Activated naive CD4-positive, alpha-beta T cell treated with anti-CD3 and anti-CD28 coated beads, Interleukin-2, amount 50 U/mL, for 24 hours (primary cell): Measurements from ENCODE around the gene SECISBP2.
"Not testable (repeated sequence)": the region's sequence is repeated elsewhere in the genome, so short reads cannot be mapped to it uniquely, and the experiment has no call there.

Experiments
- H3K27ac Mint-ChIP-seq: one replicate; pipeline ENCODE4 v1.8.0; 2021; ENCODE audit warnings: mild to moderate bottlenecking, mixed read lengths
- H3K27me3 Mint-ChIP-seq: one replicate; pipeline ENCODE4 v1.8.0; 2021; ENCODE audit warnings: mixed read lengths
- H3K36me3 Mint-ChIP-seq: one replicate; pipeline ENCODE4 v1.8.0; 2021; ENCODE audit warnings: mixed read lengths
- H3K4me1 Mint-ChIP-seq: one replicate; pipeline ENCODE4 v1.8.0; 2021; ENCODE audit warnings: mixed read lengths
- H3K4me3 Mint-ChIP-seq: one replicate; pipeline ENCODE4 v1.8.0; 2021; ENCODE audit warnings: mild to moderate bottlenecking, mixed read lengths
- H3K9me3 Mint-ChIP-seq: one replicate; pipeline ENCODE4 v1.8.0; 2021; ENCODE audit warnings: mixed read lengths

SECISBP2 gene

DNA sequence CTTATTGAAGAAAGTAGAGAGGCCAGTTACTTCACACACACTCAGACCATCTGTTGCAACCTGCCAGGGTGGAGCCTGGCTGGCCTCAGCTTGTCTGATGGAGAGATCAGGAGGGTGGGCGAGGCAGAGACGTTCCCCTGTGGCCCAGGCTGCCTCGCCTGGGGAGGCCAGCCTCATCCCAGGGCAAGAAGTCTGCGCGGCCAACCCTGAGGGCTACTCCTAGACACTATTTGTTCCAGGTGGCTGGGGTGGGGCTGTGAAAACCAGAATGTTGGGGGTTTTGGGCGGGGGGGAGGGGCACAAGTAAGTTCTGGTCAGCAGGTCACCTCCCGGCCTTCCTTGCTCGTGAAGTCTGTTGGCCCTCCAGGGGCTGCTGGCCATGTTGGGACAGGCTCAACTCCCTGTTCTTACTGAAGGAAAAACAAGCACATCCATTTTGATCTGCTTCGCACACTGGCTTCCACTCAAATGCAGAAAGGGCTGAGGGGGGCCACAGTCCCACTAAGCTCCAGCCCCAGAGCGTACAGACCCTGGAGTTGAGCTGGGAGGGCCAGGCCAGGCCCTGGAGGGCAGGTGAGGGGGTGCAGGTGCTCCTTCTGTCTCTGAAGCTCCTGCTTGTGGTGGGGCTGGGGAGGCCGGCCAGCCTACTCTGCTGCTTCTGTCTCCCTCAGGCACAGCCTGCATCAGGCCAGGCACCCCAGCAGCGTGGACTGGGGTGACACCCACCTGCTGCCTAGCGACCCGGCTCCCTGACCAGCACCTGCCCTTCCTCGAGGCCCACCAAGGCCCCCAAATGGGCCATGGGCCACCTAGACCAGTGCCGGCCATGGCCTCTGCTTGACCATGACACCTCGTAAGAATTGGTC lies 46.6 kb downstream of the SECISBP2 start:
- H3K27me3 Mint-ChIP-seq = no peaks in the 10 kb centered on the region
- H3K9me3 Mint-ChIP-seq = no peaks in the 10 kb centered on the region
- H3K4me3 Mint-ChIP-seq = no peak overlapping the region
- no peak overlapping the region for H3K27ac Mint-ChIP-seq
- peaks cover 10% of the 10 kb centered on the region for H3K36me3 Mint-ChIP-seq
- H3K4me1 Mint-ChIP-seq = peaks cover 22% of the 10 kb centered on the region

DNA sequence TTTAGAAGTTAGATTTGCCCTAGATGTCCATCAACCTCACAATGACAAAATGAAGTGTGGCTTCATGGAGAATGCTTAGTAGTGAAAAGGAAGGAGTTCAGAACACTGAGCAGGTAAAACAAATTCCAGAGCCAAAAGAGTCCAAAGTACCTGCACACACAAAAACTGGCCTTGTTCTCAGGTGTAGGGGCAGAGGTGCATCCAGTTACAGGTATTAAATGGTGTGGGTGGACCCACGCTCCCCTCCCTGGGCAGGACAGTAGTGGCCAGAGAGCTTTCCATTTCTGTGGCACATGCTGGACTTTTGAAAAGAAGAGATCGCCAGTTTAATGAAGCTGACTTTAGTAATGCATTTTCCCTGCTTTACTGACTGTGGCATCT lies 47.2 kb downstream of the SECISBP2 start:
- no peak overlapping the region for H3K27ac Mint-ChIP-seq
- no peaks in the 10 kb centered on the region for H3K9me3 Mint-ChIP-seq
- peaks cover 8% of the 10 kb centered on the region for H3K36me3 Mint-ChIP-seq
- H3K27me3 Mint-ChIP-seq = no peaks in the 10 kb centered on the region
- peaks cover 22% of the 10 kb centered on the region for H3K4me1 Mint-ChIP-seq
- H3K4me3 Mint-ChIP-seq = no peak overlapping the region

DNA sequence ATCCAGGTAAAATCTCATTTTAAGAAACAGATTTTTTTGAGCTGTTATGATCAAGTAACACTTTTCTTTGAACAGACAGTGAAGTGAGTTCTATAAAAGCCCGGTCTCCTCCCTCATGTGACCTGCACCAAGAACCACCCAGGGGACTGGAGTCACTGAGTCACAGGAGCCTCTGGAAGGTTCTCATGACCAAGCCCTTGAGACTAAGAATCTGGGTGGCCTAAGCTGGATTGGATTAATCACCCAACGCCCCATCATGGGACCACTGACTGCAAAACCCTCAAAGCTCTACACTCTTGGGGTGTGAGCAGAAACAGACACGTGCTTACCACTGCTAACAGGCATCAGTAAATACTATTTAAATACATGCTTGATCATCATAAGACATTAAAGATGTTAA lies 48.4 kb downstream of the SECISBP2 start:
- no peaks in the 10 kb centered on the region for H3K36me3 Mint-ChIP-seq
- H3K4me1 Mint-ChIP-seq = peaks cover 17% of the 10 kb centered on the region
- no peaks in the 10 kb centered on the region for H3K27me3 Mint-ChIP-seq
- H3K27ac Mint-ChIP-seq = peak overlapping the region; percentile 68
- no peak overlapping the region for H3K4me3 Mint-ChIP-seq
- no peaks in the 10 kb centered on the region for H3K9me3 Mint-ChIP-seq

DNA sequence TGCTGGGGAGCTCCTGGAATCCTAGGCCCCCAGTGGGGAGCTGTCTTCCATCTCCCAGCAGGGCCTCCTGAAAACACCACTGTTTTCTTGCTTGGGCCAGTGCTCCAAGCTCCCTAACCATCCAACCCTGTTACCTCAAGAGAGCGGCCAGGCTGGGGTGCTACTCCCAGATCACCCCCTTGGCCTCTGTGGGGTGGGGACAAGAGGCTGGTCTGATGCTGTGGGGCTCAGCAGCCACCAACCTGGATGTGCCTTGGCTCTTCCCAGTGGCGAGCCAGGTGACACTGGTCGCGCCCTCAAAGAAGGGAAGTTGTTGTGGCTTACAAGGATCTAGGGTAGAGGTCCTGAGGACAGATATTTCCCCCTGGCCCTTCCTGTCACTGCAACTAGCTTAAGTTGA lies 49.0 kb downstream of the SECISBP2 start:
- H3K27me3 Mint-ChIP-seq = no peaks in the 10 kb centered on the region
- peak overlapping the region; percentile 68 for H3K27ac Mint-ChIP-seq

DNA sequence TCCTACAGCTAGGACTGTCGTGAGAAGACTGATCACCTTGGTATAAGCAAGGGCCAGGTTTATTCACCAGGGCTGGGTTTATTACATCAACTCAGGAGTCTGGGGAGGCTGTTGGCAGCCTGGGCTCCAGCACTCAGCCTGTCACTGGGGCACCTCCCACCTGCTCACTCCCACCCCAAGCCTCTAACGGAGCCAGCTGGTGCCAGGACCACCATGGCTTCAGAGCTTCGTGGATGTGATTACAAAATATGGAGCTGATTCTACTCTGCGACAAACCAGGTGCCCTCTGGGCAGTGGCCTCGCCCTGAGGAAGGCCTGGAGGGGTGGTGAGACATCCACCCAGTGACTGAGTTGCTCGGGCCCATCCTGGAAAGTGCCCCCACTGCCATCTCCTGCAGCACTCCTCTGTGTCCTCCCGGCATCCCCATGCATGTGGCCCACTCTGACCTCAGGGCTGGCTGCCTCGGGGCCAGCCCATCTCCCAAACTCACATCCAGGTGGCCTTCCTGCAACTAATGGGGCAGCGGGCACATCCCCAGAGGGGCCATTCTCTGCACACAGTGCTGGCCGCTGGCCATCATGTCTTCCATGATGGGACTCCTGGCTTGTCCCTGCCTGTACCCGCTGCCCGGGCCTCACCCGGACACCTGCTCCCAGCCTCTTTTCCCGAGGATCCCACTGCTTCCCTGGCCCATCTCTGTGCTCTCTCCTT lies 49.6 kb downstream of the SECISBP2 start:
- Mint-ChIP-seq H3K27me3 (no peaks in the 10 kb centered on the region), H3K27ac (peak overlapping the region; percentile 73), H3K36me3 (no peaks in the 10 kb centered on the region), H3K4me3 (no peak overlapping the region), H3K9me3 (no peaks in the 10 kb centered on the region), H3K4me1 (peaks cover 17% of the 10 kb centered on the region)

More for the DNA sequence above, 49.0 kb downstream of the SECISBP2 start:
- Mint-ChIP-seq H3K4me3 (no peak overlapping the region), H3K9me3 (no peaks in the 10 kb centered on the region), H3K4me1 (peaks cover 17% of the 10 kb centered on the region), H3K36me3 (no peaks in the 10 kb centered on the region)

DNA sequence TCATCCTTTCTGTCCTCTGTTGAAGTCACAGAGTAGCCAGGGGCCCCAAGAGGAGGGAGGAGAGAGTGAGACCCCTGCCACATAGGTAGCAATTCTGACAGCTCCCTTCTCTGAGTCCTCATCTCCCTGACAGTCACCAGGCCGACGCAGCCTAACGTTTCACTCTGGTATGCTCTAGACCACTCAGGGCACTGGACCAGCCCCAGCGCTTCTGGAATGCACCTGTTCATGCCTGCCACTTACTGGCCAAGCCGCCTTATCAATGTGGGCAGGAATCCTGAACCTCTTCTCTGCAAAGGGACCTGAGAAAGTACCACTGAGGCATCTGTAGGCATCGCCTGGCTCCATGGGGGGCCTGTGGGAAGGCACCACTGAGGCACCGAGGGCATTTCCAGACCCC lies 50.2 kb downstream of the SECISBP2 start:
- Mint-ChIP-seq H3K4me3 (no peak overlapping the region), H3K27ac (peak overlapping the region; percentile 66), H3K4me1 (peaks cover 17% of the 10 kb centered on the region)

DNA sequence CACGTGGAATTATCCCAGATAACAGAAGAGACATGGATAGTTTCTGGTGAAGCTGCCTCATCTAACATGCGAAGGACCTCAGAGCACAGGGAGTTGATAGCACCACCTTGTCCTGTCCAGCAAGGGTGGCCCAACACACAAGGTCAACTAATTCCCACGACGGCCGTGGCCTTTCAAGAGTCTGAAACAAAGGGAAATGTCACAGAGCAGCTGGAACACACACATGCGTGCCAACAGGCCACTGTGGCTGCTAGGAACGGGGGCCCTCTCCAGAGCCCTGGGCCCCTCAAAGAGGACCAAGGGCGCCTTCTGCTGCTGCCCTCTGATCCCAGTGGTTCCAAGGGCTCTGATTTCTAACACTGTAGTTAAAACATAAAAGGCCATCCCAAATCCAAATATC lies 50.7 kb downstream of the SECISBP2 start:
- no peaks in the 10 kb centered on the region for H3K36me3 Mint-ChIP-seq
- peak overlapping the region; percentile 66 for H3K27ac Mint-ChIP-seq
- no peak overlapping the region for H3K4me3 Mint-ChIP-seq
- no peaks in the 10 kb centered on the region for H3K9me3 Mint-ChIP-seq
- peaks cover 17% of the 10 kb centered on the region for H3K4me1 Mint-ChIP-seq
- H3K27me3 Mint-ChIP-seq = no peaks in the 10 kb centered on the region

More for the DNA sequence above, 50.2 kb downstream of the SECISBP2 start:
- Mint-ChIP-seq H3K9me3 (no peaks in the 10 kb centered on the region), H3K27me3 (no peaks in the 10 kb centered on the region), H3K36me3 (no peaks in the 10 kb centered on the region)

DNA sequence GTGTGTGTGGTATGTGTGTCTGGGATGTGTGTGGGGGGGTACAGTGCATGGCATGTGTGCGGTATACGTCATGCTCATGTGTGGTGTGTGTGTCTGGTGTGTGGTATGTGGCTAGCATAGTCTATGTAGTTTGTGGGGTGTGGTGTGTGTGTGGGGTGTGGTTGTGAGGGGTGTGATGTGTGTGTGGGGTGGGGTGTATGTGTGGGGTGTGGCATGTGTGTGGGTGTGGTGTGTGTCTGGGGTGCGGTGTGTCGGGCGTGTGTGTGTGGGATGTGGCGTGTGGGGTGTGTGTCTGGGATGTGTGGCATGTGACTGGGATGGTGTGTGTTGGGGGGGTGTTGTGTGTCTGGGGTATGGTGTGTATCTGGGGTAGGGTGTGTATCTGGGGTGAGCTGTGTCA lies 52.3 kb downstream of the SECISBP2 start:
- H3K27me3 Mint-ChIP-seq = no peaks in the 10 kb centered on the region
- H3K4me3 Mint-ChIP-seq = no peak overlapping the region
- H3K4me1 Mint-ChIP-seq = peaks cover 27% of the 10 kb centered on the region
- H3K27ac Mint-ChIP-seq = no peak overlapping the region
- H3K36me3 Mint-ChIP-seq = no peaks in the 10 kb centered on the region
- no peaks in the 10 kb centered on the region for H3K9me3 Mint-ChIP-seq

DNA sequence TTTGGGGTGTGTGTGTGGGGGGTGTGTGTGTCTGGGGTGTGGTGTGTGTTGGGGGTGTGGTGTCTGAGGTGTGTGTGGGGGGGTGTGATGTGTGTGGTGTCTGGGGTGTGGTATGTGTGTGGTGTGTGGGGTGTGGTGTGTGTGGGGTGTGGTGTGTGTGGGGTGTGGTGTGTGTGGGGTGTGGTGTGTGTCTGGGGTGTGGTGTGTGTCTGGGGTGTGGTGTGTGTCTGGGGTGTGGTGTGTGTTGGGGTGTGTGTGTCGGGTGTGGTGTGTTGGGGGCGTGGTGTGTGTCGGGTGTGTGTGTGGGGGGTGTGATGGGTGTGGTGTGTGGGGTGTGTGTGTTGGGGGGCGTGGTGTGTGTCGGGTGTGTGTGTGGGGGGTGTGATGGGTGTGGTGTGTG lies 53.5 kb downstream of the SECISBP2 start:
- H3K27me3 Mint-ChIP-seq, H3K9me3 Mint-ChIP-seq, H3K4me3 Mint-ChIP-seq, H3K36me3 Mint-ChIP-seq, H3K27ac Mint-ChIP-seq: not testable (repeated sequence)
- H3K4me1 Mint-ChIP-seq = peaks cover 31% of the 10 kb centered on the region

DNA sequence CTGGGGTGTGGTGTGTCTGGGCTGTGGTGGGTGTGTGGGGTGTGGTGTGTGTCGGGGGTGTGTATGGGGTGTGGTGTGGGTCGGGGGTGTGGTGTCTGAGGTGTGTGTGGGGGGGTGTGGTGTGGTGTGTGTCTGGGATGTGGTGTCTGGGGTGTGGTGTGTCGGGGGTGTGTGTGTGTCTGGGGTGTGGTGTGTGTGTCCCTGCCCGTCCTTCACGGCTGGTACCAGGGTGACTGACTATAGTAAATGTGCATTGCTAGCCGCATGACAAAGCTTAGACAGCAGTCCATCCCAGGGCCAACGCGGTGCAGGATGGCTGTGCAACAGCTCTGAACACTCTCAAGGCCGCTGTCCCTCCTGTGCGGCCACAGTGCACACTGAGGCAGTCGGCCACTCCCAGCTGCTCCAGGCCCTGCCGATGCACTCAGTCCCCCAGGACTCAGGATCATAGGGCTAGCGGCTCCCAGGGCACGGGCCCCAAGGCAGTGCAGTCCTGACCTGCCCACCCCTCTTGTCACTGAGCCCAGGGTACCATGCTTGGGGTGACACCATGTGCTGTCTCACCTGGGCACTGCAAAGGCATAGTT lies 54.0 kb downstream of the SECISBP2 start:
- no peaks in the 10 kb centered on the region for H3K9me3 Mint-ChIP-seq
- H3K4me1 Mint-ChIP-seq = peaks cover 29% of the 10 kb centered on the region
- H3K27ac Mint-ChIP-seq = peak overlapping the region; percentile 15
- no peaks in the 10 kb centered on the region for H3K27me3 Mint-ChIP-seq
- H3K4me3 Mint-ChIP-seq = no peak overlapping the region
- H3K36me3 Mint-ChIP-seq = no peaks in the 10 kb centered on the region

DNA sequence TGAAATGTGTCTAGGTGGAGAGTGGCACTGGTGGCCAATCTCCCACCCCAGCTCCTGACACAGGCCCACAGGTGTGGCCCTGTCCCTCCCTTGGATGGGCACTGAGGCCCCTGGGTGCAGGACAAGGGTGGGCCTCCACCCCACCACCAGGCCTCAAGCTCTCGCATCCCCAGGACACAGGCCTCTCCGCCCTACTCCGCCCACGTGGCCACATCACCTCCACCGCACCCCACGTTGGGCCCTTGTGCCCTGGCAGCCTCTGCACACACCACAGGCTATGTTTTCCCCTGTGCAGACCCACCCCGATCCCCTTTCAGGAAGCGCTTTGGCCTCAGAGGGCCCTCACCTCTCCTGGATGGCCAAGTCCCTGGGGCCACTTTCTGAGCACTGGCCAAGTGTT lies 54.7 kb downstream of the SECISBP2 start:
- H3K9me3 Mint-ChIP-seq = no peaks in the 10 kb centered on the region
- no peak overlapping the region for H3K4me3 Mint-ChIP-seq
- no peak overlapping the region for H3K27ac Mint-ChIP-seq
- H3K27me3 Mint-ChIP-seq = no peaks in the 10 kb centered on the region
- peaks cover 2% of the 10 kb centered on the region for H3K36me3 Mint-ChIP-seq
- H3K4me1 Mint-ChIP-seq = peaks cover 29% of the 10 kb centered on the region

DNA sequence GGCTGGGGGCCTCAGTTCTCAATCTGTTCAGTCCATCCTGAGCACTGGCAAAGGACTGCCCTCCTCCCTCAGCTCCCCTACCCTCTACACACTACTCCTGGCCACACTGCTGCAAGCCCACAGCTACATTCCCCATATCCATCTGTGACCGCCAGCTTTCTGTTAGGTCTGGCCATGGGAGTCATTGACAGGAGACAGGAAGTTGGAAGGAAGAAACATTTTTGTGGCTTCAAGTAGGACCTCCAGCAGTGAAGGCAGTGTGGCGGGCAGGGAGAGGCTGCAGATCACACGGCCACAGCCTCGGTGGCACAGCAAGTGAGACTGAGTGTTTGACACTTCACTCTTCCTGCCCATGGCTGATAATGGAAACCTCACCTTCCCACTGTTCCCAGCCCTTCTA lies 55.9 kb downstream of the SECISBP2 start:
- Mint-ChIP-seq H3K9me3 (no peaks in the 10 kb centered on the region), H3K4me1 (peaks cover 27% of the 10 kb centered on the region), H3K27me3 (no peaks in the 10 kb centered on the region), H3K4me3 (no peak overlapping the region), H3K27ac (peak overlapping the region; percentile 36), H3K36me3 (peaks cover 5% of the 10 kb centered on the region)

DNA sequence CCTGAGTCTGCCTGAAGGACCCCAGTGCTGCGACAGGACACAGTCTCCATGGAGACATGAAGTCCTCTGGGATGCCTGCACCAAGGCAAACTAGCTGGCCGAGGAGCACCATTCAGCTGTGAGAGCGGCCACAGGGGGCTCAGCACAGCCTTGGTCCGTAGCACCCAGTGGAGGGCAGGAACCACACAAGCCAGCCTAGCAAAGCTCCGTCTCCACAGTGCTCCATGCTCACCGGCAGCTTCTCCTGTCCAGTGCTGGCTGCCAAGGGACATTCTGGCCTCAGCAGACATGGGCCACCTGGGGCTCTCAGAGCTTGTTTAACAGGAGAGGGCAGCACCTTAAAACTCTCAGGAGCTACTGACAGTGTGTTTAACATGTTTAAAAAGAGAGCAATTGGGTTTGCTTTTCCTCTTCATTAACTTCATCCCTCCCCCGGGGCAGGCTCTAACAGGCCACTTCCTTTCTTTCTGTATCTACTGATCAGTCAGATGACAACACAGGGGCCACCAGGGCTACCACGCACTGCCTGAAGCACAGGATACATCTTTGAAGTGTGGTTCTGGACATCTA lies 57.0 kb downstream of the SECISBP2 start:
- Mint-ChIP-seq H3K36me3 (peaks cover 8% of the 10 kb centered on the region), H3K27ac (peak overlapping the region; percentile 62), H3K4me1 (peaks cover 36% of the 10 kb centered on the region), H3K27me3 (no peaks in the 10 kb centered on the region), H3K4me3 (no peak overlapping the region), H3K9me3 (no peaks in the 10 kb centered on the region)

DNA sequence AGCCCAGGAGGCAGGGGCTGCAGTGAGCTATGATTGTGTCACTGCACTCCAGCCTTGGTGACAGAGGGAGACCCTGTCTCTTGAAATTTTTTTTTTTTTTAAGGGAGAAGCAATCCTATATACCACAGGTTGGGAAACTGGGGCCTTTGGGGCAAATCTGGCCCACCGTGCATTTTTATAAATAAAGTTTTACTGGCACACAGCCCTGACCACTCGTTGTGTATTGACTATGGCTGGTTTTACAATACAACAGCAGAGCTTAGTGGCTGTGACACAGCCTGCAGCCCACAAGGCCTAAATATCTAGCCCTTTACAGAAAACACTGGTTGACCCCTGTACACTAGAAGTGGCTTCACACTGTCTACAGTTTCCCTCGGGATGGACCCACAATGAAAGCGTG lies 58.0 kb downstream of the SECISBP2 start:
- Mint-ChIP-seq H3K4me3 (no peak overlapping the region), H3K27ac (peak overlapping the region; percentile 66), H3K36me3 (peaks cover 8% of the 10 kb centered on the region), H3K27me3 (no peaks in the 10 kb centered on the region), H3K4me1 (peaks cover 45% of the 10 kb centered on the region), H3K9me3 (no peaks in the 10 kb centered on the region)

DNA sequence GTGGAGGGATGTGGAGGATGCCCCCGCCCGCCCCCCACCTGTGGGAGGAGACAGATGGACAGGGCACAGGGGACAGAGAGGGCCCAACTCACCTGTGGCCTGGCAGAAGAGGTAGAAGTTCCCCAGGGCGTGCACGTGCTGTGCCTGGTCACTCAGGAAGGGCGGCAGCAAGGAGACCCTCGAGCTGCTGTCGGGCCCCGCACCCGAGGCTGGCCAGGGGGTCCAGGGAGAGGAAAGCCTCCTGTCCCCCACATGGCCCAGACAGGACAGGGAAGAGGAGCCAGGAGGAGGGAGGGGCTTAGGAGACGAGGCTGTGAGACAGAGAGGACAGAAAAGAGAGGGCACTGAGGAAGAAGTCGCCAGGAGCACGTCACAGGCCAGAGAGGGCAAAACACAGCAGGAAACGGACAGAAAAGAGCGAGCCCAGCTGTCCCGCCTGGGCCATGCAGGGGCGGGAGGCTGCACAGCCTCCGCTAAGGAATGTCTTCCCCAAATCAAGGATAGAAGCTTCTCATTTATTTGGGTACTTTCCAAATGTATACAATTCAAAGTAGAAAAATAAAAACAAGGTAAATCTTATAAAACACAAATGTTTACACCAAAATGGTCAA lies 58.5 kb downstream of the SECISBP2 start:
- Mint-ChIP-seq H3K4me1 (peaks cover 51% of the 10 kb centered on the region), H3K36me3 (peaks cover 10% of the 10 kb centered on the region), H3K9me3 (no peaks in the 10 kb centered on the region), H3K4me3 (peak overlapping the region; percentile 23), H3K27ac (peak overlapping the region; percentile 90), H3K27me3 (no peaks in the 10 kb centered on the region)
